ENCODE measurements around the gene FAM13B. TPM values are rescaled to one million over a fixed set of nuclear protein-coding genes. Genes with fewer than 3 reads are reported as not detected.

FAM13B gene
- total RNA-seq, 2 experiments from 2014 or later = 33.1 to 36.7 TPM

- no peaks in the 10 kb centered on the region for H3K27me3 ChIP-seq (ENCODE audit: control insufficient read depth in 1 of 2, insufficient read depth in 2 of 2, low read length in 2 of 2)
- DNase-seq = no peak
- Mint-ChIP-seq H3K9me3 (no peaks in the 10 kb centered on the region), H3K4me3 (no peak overlapping the region), H3K27me3 (no peaks in the 10 kb centered on the region), H3K4me1 (ENCODE audit: low read depth) (peaks cover 5% of the 10 kb centered on the region), H3K27ac (no peak overlapping the region), H3K36me3 (ENCODE audit: low read depth) (peaks cover 80% of the 10 kb centered on the region)
- CTCF ChIA-PET = interaction anchor here (1.3 kb wide), 1 partner anchor 41 kb away, joined by 3 read pairs; no protein-coding TSS in a partner anchor
- H3K4me3 ChIP-seq (ENCODE audit: low read length) = no peak overlapping the region
- H3K9me3 ChIP-seq (ENCODE audit: control insufficient read depth in 1 of 2, insufficient read depth in 1 of 2, low read length in 2 of 2) = no peaks in the 10 kb centered on the region
- ATAC-seq (ENCODE audit: poor library complexity) = no peak
- no peak overlapping the region for H3K27ac ChIP-seq (ENCODE audit: low read depth in 1 of 2, low read length in 2 of 2)
- no peak for TF ChIP-seq CTCF (IDR thresholded peaks at IDR 0.05)
- H3K4me1 ChIP-seq (ENCODE audit: insufficient read depth, low read length) = no peaks in the 10 kb centered on the region
- H3K36me3 ChIP-seq (ENCODE audit: insufficient read depth, low read length) = peaks cover 66% of the 10 kb centered on the region
- POLR2A ChIA-PET = interaction anchor here (0.6 kb wide), 1 partner anchor 51 kb away, joined by 3 read pairs; no protein-coding TSS in a partner anchor
- intact Hi-C loops (cut with DNase I, micrococcal nuclease) = no loop called here
Measured at GRCh38 chr5:137960141-137960540, 72.7 kb downstream of the FAM13B start.

- H3K27ac Mint-ChIP-seq = no peak overlapping the region
- intact Hi-C loops (cut with DNase I, micrococcal nuclease) = loop anchor here in 1 of 2 experiments (10.0 kb wide), 1 partner anchor 175 kb away; no protein-coding TSS in a partner anchor
Measured at GRCh38 chr5:137959488-137959887, 73.4 kb downstream of the FAM13B start.

GRCh38 chr5:137957948-137958347 is 74.9 kb downstream of the FAM13B start:
- Mint-ChIP-seq H3K9me3 (no peaks in the 10 kb centered on the region), H3K36me3 (ENCODE audit: low read depth) (peaks cover 91% of the 10 kb centered on the region), H3K27ac (no peak overlapping the region), H3K4me1 (ENCODE audit: low read depth) (peaks cover 4% of the 10 kb centered on the region), H3K27me3 (no peaks in the 10 kb centered on the region), H3K4me3 (no peak overlapping the region)
- Histone ChIP-seq H3K4me1 (ENCODE audit: insufficient read depth, low read length) (no peaks in the 10 kb centered on the region), H3K27ac (ENCODE audit: low read depth in 1 of 2, low read length in 2 of 2) (no peak overlapping the region), H3K36me3 (ENCODE audit: insufficient read depth, low read length) (peaks cover 65% of the 10 kb centered on the region), H3K27me3 (ENCODE audit: control insufficient read depth in 1 of 2, insufficient read depth in 2 of 2, low read length in 2 of 2) (no peaks in the 10 kb centered on the region), H3K4me3 (ENCODE audit: low read length) (no peak overlapping the region), H3K9me3 (ENCODE audit: control insufficient read depth in 1 of 2, insufficient read depth in 1 of 2, low read length in 2 of 2) (no peaks in the 10 kb centered on the region)
- no peak for ATAC-seq (ENCODE audit: poor library complexity)
- DNase-seq = no peak
- POLR2A ChIA-PET = no interaction called here
- CTCF ChIA-PET = no interaction called here
- intact Hi-C loops (cut with DNase I, micrococcal nuclease) = loop anchor here in 1 of 2 experiments (10.0 kb wide), 1 partner anchor 173 kb away; no protein-coding TSS in a partner anchor
- no peak for TF ChIP-seq CTCF (IDR thresholded peaks at IDR 0.05)

More at GRCh38 chr5:137959488-137959887, 73.4 kb downstream of the FAM13B start:
- Histone ChIP-seq H3K4me1 (ENCODE audit: insufficient read depth, low read length) (no peaks in the 10 kb centered on the region), H3K4me3 (ENCODE audit: low read length) (no peak overlapping the region), H3K9me3 (ENCODE audit: control insufficient read depth in 1 of 2, insufficient read depth in 1 of 2, low read length in 2 of 2) (no peaks in the 10 kb centered on the region), H3K36me3 (ENCODE audit: insufficient read depth, low read length) (peaks cover 64% of the 10 kb centered on the region), H3K27ac (ENCODE audit: low read depth in 1 of 2, low read length in 2 of 2) (no peak overlapping the region), H3K27me3 (ENCODE audit: control insufficient read depth in 1 of 2, insufficient read depth in 2 of 2, low read length in 2 of 2) (no peaks in the 10 kb centered on the region)
- DNase-seq (no peak), ATAC-seq (ENCODE audit: poor library complexity) (no peak)
- H3K36me3 Mint-ChIP-seq (ENCODE audit: low read depth) = peaks cover 79% of the 10 kb centered on the region
- H3K4me1 Mint-ChIP-seq (ENCODE audit: low read depth) = peaks cover 5% of the 10 kb centered on the region
- CTCF ChIA-PET = no interaction called here
- no peaks in the 10 kb centered on the region for H3K27me3 Mint-ChIP-seq
- POLR2A ChIA-PET = no interaction called here
- no peak overlapping the region for H3K4me3 Mint-ChIP-seq
- TF ChIP-seq CTCF (IDR thresholded peaks at IDR 0.05) = no peak
- no peaks in the 10 kb centered on the region for H3K9me3 Mint-ChIP-seq
